ENCODE results near the gene ARHGEF10L.

GRCh38 chr1:17538428-17539117 lies 925 bp upstream of the ARHGEF10L start:
- TF ChIP-seq CTCF (IDR thresholded peaks at IDR 0.05): no peak
- TF ChIP-seq POLR2AphosphoS5 (IDR thresholded peaks at IDR 0.05): no peak
- TF ChIP-seq POLR2A (IDR thresholded peaks at IDR 0.05): no peak
- no peak for TF ChIP-seq EP300 (IDR thresholded peaks at IDR 0.05)
